Hypothalamus (tissue), 51 donors: ENCODE results near the gene RAB40C.

ENCODE experiments used
- DNase-seq, 51 donors: peaks; one replicate each; lab custom pipeline; 2025; lab: John Stamatoyannopoulos, UW

Gene RAB40C

GRCh38 chr16:628321-629061 lies 38.6 kb downstream of the RAB40C start:
- no peak for DNase-seq

GRCh38 chr16:629185-629832 lies 39.4 kb downstream of the RAB40C start:
- DNase-seq: no peak

GRCh38 chr16:629833-630248 lies 40.0 kb downstream of the RAB40C start:
- no peak for DNase-seq

DNA sequence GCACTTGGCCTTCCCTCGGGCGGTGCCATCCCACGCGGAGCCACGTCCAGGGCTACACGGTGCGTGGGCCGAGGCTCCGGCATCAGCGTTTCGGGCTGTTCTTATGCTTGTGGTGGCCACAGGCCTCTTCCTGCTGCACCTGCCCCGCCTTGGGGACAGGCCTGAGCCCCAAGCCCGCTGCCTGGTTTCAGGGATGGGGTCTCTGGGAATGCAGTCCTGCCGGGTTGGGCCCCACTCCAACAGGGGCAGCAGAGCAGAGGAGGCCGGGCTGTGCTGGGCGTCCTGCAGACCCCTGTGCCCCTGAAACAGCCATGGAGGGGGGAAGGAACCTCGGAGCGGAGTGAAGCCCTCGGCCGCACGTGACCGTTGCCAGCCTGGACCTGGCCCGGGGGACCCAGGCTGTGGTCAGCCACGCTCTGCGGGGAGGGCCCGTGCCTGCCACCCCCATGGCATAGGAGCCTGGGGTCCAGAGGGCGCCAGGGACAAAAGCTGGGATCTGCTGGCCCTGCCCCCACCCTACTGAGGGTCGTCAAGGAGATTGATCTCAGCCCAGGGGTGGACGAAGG lies 40.5 kb downstream of the RAB40C start:
- no peak for DNase-seq

DNA sequence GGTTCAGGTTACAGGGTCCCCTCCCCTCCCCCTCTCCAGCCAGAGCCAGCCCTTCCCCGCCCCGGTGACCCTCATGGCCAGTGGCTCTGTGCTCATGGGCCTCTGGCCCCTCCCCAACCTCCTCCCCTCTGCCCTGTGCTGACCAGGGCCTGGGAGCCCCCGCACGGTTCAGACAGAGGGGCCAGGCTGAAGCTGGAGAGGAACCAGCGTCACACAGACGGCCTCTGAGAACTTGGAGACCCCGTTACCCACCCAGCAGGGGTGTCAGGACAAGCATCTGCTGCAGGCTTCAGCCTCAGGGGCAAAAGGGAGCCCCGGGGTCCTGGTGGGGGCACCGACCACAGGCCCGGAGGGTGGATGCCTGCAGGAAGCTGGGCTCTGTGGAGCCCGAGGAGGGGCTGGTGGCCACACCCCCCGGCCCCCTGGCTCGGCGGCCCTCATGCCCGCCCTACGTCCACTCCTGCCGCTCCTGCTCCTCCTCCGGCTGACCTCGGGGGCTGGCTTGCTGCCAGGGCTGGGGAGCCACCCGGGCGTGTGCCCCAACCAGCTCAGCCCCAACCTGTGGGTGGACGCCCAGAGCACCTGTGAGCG lies 41.0 kb downstream of the RAB40C start, which contains the start of gene WFIKKN1:
WFIKKN1 (plus strand) TSS at position 171 of the 591 bp plus-strand sequence; CDS start at position 440, 269 bp downstream.
- DNase-seq: no peak

DNA sequence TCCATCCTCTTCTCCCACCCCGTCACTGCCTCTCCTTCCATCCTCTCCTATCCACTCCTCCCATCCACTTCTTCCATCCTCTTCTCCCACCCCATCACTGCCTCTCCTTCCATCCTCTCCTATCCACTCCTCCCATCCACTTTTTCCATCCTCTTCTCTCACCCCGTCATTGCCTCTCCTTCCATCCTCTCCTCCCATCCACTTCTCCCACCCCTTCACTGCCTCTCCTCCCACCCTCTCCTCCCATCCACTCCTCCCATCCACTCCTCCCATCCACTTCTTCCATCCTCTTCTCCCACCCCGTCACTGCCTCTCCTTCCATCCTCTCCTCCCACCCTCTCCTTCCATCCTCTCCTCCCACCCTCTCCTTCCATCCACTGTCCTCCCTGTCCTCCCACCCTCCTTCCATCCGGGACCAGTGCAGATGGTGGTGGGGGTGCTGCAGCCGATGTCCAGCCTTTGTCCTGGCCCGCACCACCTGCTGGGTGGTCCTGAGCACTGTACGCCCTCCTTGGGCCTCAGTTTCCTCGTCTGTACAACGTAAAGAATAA lies 42.0 kb downstream of the RAB40C start:
- no peak for DNase-seq

DNA sequence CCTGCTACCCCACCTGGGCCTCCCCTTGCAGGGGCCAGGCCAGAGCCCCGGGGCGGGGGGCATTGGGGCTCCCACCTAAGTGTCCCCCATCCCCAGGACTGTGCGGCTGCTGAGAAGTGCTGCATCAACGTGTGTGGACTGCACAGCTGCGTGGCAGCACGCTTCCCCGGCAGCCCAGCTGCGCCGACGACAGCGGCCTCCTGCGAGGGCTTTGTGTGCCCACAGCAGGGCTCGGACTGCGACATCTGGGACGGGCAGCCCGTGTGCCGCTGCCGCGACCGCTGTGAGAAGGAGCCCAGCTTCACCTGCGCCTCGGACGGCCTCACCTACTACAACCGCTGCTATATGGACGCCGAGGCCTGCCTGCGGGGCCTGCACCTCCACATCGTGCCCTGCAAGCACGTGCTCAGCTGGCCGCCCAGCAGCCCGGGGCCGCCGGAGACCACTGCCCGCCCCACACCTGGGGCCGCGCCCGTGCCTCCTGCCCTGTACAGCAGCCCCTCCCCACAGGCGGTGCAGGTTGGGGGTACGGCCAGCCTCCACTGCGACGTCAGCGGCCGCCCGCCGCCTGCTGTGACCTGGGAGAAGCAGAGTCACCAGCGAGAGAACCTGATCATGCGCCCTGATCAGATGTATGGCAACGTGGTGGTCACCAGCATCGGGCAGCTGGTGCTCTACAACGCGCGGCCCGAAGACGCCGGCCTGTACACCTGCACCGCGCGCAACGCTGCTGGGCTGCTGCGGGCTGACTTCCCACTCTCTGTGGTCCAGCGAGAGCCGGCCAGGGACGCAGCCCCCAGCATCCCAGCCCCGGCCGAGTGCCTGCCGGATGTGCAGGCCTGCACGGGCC lies 42.8 kb downstream of the RAB40C start:
- no peak for DNase-seq

DNA sequence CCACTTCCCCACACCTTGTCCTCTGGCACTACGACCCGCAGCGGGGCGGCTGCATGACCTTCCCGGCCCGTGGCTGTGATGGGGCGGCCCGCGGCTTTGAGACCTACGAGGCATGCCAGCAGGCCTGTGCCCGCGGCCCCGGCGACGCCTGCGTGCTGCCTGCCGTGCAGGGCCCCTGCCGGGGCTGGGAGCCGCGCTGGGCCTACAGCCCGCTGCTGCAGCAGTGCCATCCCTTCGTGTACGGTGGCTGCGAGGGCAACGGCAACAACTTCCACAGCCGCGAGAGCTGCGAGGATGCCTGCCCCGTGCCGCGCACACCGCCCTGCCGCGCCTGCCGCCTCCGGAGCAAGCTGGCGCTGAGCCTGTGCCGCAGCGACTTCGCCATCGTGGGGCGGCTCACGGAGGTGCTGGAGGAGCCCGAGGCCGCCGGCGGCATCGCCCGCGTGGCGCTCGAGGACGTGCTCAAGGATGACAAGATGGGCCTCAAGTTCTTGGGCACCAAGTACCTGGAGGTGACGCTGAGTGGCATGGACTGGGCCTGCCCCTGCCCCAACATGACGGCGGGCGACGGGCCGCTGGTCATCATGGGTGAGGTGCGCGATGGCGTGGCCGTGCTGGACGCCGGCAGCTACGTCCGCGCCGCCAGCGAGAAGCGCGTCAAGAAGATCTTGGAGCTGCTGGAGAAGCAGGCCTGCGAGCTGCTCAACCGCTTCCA lies 43.6 kb downstream of the RAB40C start:
- no peak for DNase-seq

GRCh38 chr16:634051-634670 lies 44.3 kb downstream of the RAB40C start:
- DNase-seq: no peak

GRCh38 chr16:634996-635395 lies 45.1 kb downstream of the RAB40C start:
- no peak for DNase-seq

DNA sequence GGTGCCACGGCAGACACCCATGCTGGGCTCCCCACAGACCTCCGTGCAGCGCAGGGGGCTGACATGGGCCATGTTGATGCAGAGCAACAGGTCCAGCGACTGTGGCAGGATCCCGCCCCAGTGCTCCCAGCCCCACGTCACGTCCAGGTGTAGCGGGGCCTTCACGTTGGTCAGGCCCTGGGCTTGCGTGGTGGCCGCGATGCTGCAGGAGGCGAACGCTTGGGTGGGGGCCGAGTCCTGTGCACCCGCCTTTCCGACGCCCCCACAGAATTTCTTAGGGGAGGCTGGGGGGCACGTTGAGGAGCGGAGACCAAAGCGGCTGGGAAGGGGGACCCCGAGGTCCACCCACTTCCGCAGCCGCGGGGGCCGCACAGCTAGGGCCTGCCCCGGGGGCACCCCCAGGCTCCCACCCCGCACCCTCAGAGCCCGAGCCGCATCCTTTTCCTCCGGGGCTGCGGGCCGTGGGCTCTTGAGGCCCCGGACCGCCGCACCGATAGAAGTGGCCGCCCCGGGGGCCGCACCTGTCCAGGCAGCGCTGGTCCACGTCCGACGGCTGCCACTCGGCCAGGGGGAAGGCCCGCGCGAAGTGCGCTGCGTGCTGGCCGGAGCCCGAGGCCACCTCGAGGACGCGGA lies 45.8 kb downstream of the RAB40C start:
- DNase-seq: no peak

- peak; percentile 86 to 99 (median 96) for DNase-seq
These were observed 46.6 kb downstream of the RAB40C start, which contains the start of gene METTL26 for GRCh38 chr16:636206-637080. TSS of gene METTL26 (minus strand) at chr16:636305. CDS start at chr16:636290, 15 bp downstream.

DNA sequence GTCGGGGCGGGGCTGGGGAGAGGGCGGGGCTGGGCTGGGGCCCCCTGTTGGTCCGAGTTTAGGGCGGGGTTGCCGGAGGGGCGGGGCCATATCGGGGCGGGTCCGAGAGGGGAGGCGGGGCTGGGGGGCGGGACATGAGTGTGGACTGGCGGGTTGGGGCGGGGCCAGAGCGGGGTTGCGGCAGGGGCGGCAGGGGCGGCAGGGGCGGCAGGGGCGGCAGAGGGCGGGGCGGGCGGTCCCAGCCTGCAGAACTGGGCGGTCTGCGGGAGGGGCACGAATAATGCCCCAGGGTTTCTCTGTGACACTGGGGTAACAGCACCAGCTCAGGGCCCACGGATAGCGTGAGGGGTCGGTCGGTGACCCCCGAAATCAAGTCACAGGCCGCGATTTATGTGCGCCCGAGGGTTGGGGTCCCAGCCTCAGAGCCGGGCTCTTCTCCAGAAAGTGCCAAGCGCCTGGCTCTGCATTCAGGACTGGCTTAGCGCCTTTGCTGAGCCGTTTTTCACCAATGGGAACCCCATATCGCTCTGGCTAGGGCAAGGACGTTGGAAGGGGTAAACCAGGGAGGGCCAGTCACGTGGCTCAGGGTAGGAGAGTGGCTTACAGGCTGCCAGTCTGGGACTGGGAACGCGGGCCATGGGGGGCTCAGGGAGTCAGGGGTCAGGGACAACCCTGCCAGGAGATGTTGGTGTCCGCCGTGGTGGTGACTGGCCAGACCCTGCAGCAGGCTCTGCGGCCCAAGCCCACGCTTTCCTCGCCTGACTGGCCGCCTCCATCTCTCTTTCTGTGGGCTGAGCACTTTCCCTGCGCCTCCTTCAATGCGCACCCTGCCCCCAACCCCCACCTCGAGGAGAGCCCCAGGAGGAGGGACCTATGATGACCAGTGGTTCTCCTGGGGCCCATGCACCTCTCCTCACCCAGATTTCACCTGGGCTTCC lies 47.5 kb downstream of the RAB40C start:
- DNase-seq: peak in 44 of 51 donors; percentile 10 to 99 (median 94)

GRCh38 chr16:638034-638543 lies 48.2 kb downstream of the RAB40C start:
- no peak for DNase-seq

- no peak for DNase-seq
These were observed 49.0 kb downstream of the RAB40C start for GRCh38 chr16:638836-639235.

DNA sequence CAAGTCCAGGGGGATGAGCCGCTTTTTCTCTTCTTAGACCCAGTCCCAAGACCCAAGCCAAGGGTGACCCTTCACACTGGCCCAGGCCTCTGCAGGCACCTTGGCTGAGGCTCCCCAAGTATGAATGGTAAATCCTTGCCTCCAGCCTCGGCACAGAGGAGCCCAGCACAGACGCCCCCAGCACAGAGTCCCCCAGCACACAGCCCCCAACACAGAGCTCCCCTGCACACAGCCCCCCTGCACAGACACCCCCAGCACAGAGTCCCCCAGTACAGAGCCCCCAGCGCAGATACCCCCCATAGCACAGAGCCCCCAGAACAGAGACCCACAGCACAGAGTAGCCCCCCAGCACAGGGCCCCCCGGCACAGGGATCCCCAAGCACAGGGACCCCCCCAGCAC lies 50.7 kb downstream of the RAB40C start:
- no peak for DNase-seq
